ENCODE results near the gene SIRPB2.

Gene SIRPB2

DNA sequence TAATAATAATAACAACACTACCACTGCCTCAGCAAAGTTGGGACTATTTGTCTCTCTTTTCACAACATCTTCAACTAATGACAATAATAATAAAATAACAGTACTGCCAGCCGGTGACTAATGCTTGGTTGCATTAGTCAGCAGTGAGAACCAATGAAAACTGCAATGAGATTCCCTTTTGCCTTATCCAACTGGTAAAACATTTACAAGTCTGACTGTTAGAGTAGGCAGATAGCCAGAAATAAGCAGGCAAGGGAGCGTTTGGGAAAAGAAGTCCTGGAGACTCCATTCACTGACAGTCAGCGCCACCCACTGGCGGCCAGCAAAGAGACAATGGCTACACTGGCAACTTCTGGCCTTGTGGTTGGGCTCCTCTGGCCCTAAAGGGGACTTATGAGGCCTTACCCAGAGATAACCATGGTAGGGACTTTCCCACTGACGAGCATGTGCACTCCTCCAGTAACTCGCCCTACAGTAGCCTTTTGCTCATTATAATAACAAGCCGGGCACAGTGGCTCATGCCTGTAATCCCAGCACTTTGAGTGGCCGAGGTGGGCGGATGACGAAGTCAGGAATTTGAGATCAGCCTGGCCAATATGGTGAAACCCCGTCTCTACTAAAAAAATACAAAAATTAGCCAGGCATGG lies 21.2 kb downstream of the SIRPB2 start:
- peak; percentile 40 for DNase-seq

- DNase-seq = no peak
These were observed 21.8 kb downstream of the SIRPB2 start for GRCh38 chr20:1469306-1469905.

DNA sequence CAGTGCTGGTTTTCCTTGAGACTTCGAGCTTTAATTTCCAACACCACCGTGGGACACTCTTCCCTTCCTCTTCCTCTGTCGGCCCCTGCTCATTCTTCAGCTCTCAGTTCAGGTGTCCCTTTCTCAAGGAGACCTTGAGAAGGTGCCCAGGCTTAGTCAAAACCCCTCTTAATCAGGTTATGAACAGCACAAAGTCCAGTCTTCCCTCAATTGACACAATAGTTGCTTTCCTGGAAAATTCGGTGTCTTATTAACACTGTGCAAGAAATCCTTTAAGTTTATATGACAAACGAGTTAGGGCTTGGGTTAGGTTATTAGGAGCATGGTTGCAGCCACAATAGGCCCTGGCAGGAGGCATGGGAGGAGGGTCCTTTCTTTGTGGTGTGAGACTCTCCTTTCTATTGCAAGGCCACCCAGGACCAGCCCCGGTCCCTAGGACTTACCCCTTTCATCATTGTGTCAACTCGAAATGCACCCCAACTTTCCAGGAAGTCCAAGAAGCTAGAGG lies 23.0 kb downstream of the SIRPB2 start:
- no peak for DNase-seq

GRCh38 chr20:1467355-1468116 lies 23.7 kb downstream of the SIRPB2 start:
- no peak for DNase-seq

DNA sequence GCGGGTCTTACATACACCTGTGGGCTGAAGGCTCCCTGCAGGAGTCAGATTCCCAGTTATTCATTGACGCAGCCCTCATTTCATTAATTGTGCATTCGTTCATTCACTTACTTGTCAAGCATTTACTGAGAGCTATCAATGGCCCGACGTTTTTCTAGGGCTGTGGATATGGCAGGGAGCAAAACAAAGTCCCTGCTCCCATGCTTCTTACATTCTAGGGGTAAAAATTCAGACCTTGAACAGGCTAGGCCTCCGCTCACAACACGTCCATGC lies 24.2 kb downstream of the SIRPB2 start:
- DNase-seq = no peak

DNA sequence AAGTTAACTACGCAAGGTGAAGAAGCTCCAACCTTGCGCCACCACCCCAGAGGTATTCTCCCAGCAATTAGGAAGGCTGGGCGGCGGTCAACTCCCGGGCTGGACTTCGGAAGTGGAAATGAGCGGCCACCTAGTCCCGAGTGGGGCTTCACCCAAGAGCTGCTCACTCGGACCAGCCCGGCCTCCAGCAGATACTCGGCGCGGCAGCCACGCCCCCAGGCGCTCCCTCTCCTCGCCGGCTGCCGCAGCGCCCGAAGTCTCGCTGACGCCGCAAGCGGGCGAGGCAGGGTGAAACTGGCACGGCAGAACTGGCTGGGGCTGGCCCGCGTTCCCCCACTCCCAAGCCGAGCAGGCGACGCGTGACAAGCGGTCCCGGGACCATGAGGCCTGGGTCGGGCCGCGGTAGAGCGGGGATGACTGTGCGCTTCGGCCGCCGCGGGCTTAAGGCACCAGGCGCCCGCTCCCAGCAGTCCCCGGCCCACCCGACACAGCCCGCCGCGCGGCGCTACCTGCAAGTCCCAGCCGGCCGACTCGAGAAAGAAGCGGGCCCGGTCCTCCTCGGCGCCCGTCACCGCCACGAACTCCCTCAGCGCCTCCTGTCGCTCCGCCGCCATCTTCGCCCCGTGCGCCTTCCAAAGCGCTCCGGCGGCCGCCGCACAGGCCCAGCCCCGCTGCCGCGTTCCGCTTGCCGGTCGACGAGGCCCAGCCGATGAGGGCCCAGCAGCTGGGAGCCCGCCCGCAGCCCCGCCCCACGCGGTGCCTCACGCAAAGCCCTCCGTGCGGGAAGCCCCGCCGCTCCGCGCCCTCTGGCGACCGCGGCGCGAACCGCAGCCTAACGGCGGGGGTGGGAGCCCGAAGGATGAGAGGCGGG lies 24.8 kb downstream of the SIRPB2 start, which contains the start of gene NSFL1C:
Gene NSFL1C (minus strand): TSS at position 639 of the 871 bp plus-strand sequence. CDS start 25 bp downstream, at position 614.
- peak; percentile 40 for DNase-seq

DNA sequence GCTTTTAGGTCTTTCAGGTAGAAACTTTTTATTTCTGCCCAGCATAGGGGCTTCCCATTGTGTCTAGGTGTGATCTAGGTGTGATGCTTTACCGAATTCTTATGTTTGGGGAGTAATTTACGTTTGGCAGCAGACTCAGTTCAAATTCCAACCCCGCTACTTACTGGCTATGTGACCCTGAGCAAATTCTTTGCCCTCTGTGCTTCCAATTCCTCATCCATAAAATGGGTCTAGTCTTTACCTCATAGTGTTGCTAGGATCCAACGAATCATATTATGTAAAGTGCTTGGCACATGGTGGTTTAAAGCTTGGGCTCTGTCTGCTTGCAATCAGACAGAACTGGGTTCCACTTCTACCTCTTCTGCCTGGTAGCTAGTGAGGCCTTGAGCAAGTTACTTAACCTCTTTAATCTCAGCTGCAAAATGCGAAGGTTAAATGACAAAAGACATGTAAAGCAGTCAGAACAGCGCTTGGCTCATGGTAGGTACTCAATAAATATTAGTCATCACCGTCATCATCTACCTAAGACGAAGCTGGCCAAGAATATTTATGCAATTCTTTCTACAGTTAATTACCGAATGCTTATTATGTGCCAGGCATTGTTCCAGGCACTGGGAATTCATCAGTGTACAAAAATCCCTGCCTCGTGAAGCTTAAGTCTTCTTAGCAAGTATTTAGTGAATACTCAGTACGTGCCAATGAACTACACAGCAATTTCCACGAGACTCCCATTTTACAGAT lies 25.6 kb downstream of the SIRPB2 start:
- no peak for DNase-seq

DNA sequence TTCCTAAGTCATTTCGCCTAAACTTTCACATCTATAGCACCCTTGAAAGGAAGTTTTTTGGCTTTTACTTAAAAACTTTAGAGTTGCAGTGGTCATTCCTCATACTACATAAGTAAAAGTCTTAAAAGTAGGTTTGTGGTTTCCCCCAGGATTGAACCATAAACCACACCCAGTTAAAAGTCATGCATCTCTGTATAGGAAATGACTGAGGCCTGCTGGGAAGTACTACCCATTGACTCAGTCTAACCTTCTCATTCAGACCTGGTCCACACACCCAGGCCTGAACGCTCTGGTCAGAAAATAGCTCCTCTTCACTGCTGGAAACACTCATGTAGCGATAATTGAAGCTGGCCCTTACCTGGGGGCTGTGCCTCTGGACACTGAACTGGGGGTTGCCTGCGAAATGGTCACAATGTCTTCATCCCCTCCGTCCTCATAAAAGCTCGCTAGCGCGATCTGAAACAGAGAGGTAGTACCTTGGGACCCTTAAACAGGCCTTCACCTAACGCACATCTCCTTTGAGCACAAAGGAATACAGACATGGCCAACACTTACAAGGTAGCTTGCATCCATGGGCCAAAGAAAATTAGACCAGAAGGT lies 27.1 kb downstream of the SIRPB2 start:
- no peak for DNase-seq

DNA sequence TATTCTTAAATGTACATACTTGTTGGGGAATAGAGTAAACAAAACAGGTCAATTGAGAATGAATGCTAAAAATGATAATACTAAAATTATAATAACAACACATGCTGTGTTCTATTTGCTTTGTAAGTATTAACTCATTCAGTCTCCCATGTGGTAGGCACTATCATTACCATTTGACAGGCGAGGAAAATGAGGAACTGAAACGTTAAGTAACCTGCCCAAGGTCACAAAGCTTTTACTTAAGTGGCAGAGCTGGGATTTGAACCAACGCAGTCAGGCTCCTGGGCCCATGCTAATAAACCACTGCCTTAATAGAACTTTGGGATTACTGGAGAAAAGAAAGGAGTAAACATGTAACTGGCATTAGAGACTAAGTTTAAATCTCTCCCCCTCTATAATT lies 28.4 kb downstream of the SIRPB2 start:
- DNase-seq = no peak

- DNase-seq = no peak
These were observed 29.2 kb downstream of the SIRPB2 start for GRCh38 chr20:1462001-1462400.

DNA sequence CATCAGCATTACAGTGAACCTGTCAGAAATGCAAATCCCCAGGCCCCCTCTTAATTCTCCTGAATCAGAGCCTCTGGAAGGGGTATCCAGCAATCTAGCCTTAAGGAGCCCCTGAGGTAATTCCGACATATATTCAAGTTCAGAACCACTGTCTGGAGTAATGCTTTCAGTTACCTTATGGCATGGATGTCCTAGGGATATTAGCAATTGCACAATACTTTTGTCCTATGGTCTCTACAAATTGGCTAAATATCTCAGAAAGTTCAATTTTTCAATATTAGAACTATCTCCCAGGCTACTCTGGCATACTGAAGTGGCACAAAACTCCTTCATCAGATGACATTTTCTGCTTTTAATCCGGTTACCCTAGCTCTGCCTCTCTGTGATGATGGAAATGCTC lies 30.9 kb downstream of the SIRPB2 start:
- no peak for DNase-seq

GRCh38 chr20:1457992-1458391 lies 33.2 kb downstream of the SIRPB2 start:
- DNase-seq = no peak

DNA sequence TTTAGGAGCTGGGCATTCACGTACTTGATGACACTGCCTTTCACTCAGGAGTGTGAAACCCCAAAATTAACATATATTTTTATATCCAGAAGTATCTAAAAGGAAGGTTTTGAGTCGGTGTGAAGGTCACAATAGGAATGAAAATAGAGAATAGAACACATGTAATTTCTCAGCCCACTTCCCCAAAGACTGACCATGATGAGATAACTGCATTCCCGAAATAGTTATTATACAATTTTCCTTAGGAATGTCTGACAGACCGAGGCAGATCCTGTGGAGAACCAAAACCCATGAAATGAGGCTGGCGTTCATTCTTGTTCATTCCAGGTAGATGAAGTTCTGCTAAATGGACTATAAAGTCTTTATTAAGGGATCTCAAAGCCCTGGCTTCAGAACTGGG lies 34.9 kb downstream of the SIRPB2 start:
- DNase-seq = no peak

DNA sequence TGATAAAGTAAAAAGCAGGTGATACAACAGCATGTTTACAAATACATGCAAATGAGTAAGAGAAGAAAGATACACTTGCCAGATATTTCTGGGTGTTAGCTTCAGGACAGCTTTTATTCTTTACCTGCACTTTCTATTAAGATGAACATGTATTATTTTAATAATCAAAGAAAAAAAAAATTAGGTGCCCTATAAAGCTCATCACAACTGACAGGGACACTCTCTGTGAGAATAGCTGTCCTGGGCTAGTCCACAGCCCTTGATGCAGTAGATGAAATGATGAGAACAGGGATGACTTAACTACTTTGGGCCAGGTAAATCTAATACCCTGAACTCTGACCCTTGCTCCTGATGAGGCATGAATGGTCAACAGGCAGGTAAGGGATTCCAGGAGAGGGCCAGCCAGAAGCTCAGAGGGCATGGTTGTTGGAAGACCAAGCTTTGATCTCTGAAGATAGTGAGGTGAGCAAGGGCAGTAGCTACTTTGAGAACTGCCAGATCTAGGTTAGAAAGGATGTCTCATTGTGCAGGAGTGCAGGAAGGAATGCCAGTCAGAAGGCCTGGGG lies 40.2 kb downstream of the SIRPB2 start:
- DNase-seq = no peak

DNA sequence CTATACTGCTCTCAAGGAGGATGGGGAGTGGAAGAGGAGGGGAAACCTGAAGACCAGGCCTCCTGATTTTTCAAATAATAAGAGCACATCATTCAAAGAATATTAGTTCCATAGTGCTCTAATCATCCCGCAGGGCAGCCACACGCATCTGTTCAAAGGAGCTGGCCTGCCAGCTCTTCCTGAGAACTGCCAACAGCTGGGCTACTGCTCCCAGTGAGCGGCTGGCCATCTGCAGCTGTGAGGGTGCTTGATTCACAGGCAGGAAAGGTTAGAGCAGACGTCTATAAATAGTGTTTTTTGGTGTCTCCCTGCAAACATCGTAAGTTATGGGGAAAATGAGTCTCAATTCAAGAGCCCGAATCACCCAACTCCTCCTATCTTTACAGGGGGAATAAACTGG lies 41.9 kb downstream of the SIRPB2 start:
- DNase-seq = no peak

- DNase-seq = no peak
These were observed 43.1 kb downstream of the SIRPB2 start for GRCh38 chr20:1448081-1448620.

DNA sequence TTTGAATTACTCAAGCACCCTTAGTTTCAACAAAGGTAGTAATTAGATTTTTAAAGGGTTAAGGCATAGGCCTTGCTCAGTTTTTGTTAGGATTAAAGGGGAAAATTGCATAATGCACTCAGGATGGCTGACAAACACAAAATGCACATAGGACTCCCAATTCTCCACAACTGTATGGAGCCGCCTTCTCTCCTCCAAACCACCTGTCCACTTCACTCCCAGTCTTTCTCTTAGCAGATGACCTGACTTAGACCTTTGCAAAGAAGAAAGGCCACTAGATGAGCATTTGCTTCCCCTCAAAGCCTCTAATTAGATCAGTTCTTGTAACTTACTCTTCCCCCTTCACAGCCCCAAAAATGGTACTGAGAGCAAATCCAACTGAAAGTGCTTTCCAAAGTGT lies 44.7 kb downstream of the SIRPB2 start:
- DNase-seq = no peak

GRCh38 chr20:1443085-1443484 lies 48.1 kb downstream of the SIRPB2 start:
- DNase-seq = no peak

GRCh38 chr20:1442304-1442703 lies 48.9 kb downstream of the SIRPB2 start:
- DNase-seq = no peak

- no peak for DNase-seq
These were observed 50.1 kb downstream of the SIRPB2 start for GRCh38 chr20:1441133-1441532.

DNA sequence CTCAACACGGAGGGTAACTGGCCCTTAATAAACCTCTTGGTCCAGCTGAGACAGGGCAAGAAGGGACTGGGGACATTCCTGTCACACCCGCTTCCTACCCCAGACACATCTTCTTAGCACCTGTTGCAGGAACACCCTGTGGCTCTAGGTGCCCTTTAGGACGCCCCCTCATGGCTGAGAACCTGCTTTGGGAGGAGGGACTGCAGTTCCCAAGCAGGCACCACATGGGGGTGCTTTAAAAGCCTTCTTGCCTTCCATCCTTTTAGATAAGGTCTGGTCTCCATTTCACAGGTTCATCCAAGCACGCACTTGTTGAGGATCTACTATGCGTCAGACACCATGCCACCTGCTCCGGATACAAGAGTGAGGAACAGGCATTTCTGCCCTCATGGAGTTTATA lies 51.2 kb downstream of the SIRPB2 start:
- DNase-seq = no peak

Data from NCI-H524 treated with DMSO at 0.1 percent for 48 hours (cell line).